ENCODE results near the gene STXBP5.

DNA sequence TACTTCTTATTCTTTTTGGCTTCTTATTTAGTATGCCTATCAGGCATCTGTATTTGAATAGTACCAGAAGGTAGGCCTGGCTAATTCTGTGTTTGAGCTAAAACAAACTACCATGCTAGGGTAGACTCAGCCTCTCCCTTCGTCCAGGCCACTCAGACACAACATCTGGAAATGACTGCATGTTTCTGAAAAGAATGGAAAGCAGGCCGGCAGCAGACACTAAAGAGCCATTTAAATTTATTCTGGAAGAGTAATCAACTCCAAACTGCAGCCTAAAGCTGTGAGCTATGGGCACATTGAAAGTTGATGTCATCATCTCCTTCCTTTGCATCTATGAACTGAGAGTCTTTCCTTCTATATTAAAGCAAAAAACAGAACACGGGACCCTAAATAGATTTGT lies 233.4 kb downstream of the STXBP5 start:
- TF ChIP-seq CTCF (IDR thresholded peaks at IDR 0.05 in 4 of 5, conservative IDR thresholded peaks at IDR 0.05 in 1 of 5) (no peak), POLR2A (IDR thresholded peaks at IDR 0.05) (no peak)
